NK-92 treated with Interleukin-12 subunit alpha and Interleukin-12 subunit beta, amount 100 ng/mL, for 24 hours (cell line): ENCODE measurements around the gene RAB35.
"Not testable (repeated sequence)": the region's sequence is repeated elsewhere in the genome, so short reads cannot be mapped to it uniquely, and the experiment has no call there.

Experiments
- DNase-seq: peaks from one replicate; lab custom pipeline; 2025; lab: John Stamatoyannopoulos, UW

The RAB35 gene

GRCh38 chr12:120060717-120061116 is 55.8 kb downstream of the RAB35 start:
- no peak for DNase-seq

- no peak for DNase-seq
Observed at GRCh38 chr12:120060196-120060595, 56.4 kb downstream of the RAB35 start.

DNA sequence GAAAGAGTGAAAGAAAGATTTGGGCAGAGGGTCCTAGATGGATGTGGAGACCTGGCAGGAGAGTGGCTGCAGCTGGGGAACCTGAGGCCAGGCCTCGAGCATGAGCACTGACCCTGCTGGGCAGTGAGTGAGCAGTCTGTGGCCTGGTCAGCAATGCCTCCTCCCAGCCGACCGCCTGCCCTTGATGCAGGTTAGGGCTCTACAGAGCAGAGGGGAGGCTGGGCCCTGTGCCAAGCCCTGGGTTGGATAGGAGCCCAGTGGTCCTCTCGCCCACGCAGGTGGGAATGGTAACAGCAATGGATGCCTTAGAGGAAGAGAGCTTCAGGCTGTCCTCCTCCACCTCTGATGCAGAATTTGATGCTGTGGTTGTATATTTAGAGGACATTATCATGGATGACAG is 59.8 kb downstream of the RAB35 start:
- no peak for DNase-seq

GRCh38 chr12:120055231-120056000 is 61.1 kb downstream of the RAB35 start:
- DNase-seq = no peak

DNA sequence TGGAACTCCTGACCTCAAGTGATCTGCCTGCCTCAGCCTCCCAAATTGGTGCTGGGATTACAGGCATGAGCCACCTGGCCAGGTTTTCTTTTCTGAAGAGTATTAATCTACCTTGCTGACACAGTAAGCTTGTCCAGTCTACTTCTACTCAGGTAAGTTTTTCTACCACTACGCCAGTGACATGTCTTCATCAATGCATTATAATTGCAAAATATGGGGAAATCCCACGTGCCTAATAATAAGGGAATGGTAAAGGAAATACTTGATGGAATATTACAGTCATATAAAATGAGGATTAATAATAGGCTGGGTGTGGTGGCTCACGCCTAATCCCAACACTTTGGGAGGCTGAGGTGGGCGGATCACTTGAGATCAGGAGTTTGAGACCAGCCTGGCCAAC is 62.3 kb downstream of the RAB35 start:
- no peak for DNase-seq

- DNase-seq = no peak
Observed at GRCh38 chr12:120051535-120051934, 65.0 kb downstream of the RAB35 start.

DNA sequence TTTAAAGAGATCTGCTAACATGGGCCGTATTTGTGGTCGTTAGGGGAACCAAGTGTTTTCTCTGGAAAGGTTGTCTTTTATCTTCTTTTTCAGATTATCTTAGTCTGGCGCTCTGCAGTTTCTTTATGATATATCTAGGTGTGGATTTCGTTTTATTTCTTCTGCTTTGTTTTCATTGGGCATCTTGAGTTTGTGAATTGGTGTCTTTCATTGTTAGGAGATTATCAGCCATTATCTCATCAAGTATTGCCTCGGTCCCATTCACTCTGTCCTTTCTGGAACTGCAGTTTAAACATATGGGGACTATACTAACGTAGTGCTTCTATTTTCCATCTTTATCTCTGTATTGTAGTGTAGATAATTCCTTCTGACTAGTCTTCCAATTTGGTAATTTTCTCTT is 67.1 kb downstream of the RAB35 start:
- no peak for DNase-seq

DNA sequence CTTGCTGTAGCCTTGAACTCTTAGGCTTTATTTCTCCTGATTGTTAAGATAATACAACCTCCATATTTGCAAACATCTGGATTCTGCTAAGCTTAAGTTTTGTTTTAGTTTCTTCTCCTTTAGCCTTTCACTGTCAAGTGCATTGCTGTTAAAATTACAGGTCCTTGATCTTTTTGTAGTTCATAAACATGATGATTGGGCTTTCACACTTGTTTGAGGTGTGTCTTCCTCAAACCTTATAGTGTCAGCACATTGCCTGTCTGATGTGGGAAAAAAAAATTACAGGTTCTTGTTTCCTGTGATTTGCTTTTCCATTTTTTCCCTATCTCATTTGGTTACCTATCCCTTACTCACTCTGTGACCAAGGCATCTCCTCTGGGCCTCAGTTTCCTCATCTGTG is 68.3 kb downstream of the RAB35 start:
- DNase-seq = no peak

GRCh38 chr12:120047072-120047471 is 69.5 kb downstream of the RAB35 start:
- no peak for DNase-seq

DNA sequence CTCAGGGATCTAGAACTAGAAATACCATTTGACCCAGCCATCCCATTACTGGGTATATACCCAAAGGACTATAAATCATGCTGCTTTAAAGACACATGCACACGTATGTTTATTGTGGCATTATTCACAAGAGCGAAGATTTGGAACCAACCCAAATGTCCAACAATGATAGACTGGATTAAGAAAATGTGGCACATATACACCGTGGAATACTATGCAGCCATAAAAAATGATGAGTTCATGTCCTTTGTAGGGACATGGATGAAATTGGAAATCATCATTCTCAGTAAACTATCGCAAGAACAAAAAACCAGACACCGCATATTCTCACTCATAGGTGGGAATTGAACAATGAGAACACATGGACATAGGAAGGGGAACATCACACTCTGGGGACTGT is 71.2 kb downstream of the RAB35 start:
- DNase-seq = not testable (repeated sequence)
